Stimulated activated naive B cell treated with anti-CD40 and anti-IgM and Interleukin-4, amounts not matched to agents 10 μg/mL and 1 μg/mL and 100 μg/mL, for 72 hours (primary cell): ENCODE results near the gene PRR20D.
"Not testable (repeated sequence)": the region's sequence is repeated elsewhere in the genome, so short reads cannot be mapped to it uniquely, and the experiment has no call there.

ENCODE experiments used
- ATAC-seq, 2 donors: fragments of 150-1000 bp; cut with Tn5 transposase; replicated peaks; 2 replicates each; pipeline ENCODE4 v1.10.0; 2021; ENCODE audit warnings: moderate library complexity in 1 of 2
- DNase-seq: peaks from one replicate; pipeline ENCODE4 v3.0.0; 2021
- H3K27ac Mint-ChIP-seq: one replicate; pipeline ENCODE4 v1.8.0; 2022; ENCODE audit warnings: mild to moderate bottlenecking, mixed read lengths
- H3K27me3 Mint-ChIP-seq, 2 donors: one replicate each; pipeline ENCODE4 v1.8.0; 2022; ENCODE audit warnings: mixed read lengths in 2 of 2
- H3K36me3 Mint-ChIP-seq, 2 donors: one replicate each; pipeline ENCODE4 v1.8.0; 2022; ENCODE audit warnings: mixed read lengths in 2 of 2, mild to moderate bottlenecking in 1 of 2
- H3K4me1 Mint-ChIP-seq, 2 donors: one replicate each; pipeline ENCODE4 v1.8.0; 2022; ENCODE audit warnings: mixed read lengths in 2 of 2, mild to moderate bottlenecking in 1 of 2
- H3K4me3 Mint-ChIP-seq, 2 donors: one replicate each; pipeline ENCODE4 v1.8.0; 2022; ENCODE audit warnings: mild to moderate bottlenecking in 2 of 2, mixed read lengths in 2 of 2, moderate library complexity in 1 of 2
- H3K9me3 Mint-ChIP-seq, 2 donors: one replicate each; pipeline ENCODE4 v1.8.0; 2022; ENCODE audit warnings: mixed read lengths in 2 of 2, mild to moderate bottlenecking in 1 of 2

Gene PRR20D

GRCh38 chr13:57160332-57160731 lies at the start of gene PRR20D:
TSS of gene PRR20D (plus strand) at chr13:57160632. CDS start at chr13:57161019, 387 bp downstream.
- not testable (repeated sequence) for ATAC-seq

GRCh38 chr13:57114945-57115344 lies 45.5 kb upstream of the PRR20D start:
- ATAC-seq (no peak), DNase-seq (no peak)
- H3K27ac Mint-ChIP-seq, result no peak overlapping the region
- H3K4me1 Mint-ChIP-seq, result no peaks in the 10 kb centered on the region
- H3K36me3 Mint-ChIP-seq, result no peaks in the 10 kb centered on the region
- H3K27me3 Mint-ChIP-seq, result no peaks in the 10 kb centered on the region
- H3K9me3 Mint-ChIP-seq, result peaks cover 3 to 14% of the 10 kb centered on the region in 2 donors
- H3K4me3 Mint-ChIP-seq, result no peak overlapping the region

More at GRCh38 chr13:57160332-57160731, at the start of gene PRR20D:
- H3K4me1 Mint-ChIP-seq, DNase-seq, H3K4me3 Mint-ChIP-seq, H3K27ac Mint-ChIP-seq, H3K27me3 Mint-ChIP-seq, H3K36me3 Mint-ChIP-seq, H3K9me3 Mint-ChIP-seq: not testable (repeated sequence)

DNA sequence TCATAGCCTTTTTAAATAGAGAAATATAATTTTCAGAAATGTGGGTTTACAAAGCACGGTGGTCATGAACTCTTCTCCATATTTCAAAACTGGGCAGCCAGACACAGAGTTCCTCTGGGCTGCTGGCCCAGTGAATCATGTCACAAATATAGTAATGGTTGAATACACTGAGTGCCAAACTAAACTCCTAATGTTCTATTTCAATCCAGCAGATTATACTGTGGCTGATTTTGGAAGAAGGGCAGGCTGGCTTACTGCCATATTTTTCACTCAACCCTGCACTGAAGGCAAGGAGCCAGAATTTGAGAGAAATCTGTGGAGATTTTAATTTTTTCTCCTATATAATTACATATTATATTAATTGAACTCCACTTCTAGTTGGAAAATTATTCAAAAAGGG lies 36.8 kb upstream of the PRR20D start:
- Mint-ChIP-seq H3K4me1 (no peaks in the 10 kb centered on the region), H3K9me3 (peaks cover 0 to 2% of the 10 kb centered on the region in 2 donors), H3K27ac (no peak overlapping the region), H3K27me3 (no peaks in the 10 kb centered on the region), H3K4me3 (no peak overlapping the region), H3K36me3 (no peaks in the 10 kb centered on the region)
- no peak for DNase-seq
- no peak for ATAC-seq

GRCh38 chr13:57128909-57129308 lies 31.5 kb upstream of the PRR20D start:
- no peak for ATAC-seq
- Mint-ChIP-seq H3K4me1 (no peaks in the 10 kb centered on the region), H3K27ac (no peak overlapping the region), H3K36me3 (no peaks in the 10 kb centered on the region), H3K4me3 (no peak overlapping the region), H3K27me3 (no peaks in the 10 kb centered on the region), H3K9me3 (peaks cover 0 to 2% of the 10 kb centered on the region in 2 donors)
- DNase-seq, result no peak

DNA sequence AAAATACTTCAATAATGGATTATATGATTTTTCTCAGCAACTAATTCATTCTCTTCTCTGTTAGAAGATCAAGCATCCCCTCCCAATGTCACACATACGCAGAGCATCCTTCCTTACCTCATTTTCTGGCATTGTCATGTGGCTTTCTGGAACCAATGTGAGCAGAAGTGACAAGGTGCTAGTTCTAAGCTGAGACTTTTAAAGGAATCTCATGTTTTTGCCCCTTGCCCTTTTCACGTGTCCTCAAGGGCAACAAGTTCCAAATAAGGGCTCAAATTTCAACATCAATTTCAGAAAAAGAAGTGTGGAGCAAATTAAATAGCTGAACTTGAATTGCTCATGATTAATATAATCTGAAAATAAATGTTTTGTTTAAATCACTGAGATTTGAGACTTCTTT lies 24.3 kb upstream of the PRR20D start:
- Mint-ChIP-seq H3K9me3 (peaks cover 0 to 1% of the 10 kb centered on the region in 2 donors), H3K36me3 (no peaks in the 10 kb centered on the region), H3K27ac (no peak overlapping the region), H3K4me1 (no peaks in the 10 kb centered on the region), H3K27me3 (no peaks in the 10 kb centered on the region), H3K4me3 (no peak overlapping the region)
- DNase-seq, result no peak
- ATAC-seq, result no peak

DNA sequence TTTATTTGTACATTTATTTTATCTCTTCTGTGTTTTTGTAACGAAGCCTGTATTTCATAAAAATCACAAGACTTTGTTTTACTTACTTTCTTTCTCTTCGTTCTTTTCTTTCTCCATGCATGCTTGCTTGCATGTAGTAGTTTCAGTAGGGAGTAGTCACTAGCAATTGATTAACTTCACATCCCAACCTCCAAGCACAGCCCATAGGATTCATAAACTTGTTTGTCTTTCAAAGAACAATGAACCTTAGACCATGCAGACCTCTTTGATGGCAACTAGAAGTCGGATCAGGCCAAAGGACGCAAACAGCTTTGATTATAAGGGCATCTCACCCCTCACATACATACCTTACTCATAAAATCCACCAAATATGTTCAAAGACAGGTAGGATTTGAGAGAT lies 22.8 kb upstream of the PRR20D start:
- Mint-ChIP-seq H3K36me3 (no peaks in the 10 kb centered on the region), H3K27me3 (no peaks in the 10 kb centered on the region), H3K4me3 (no peak overlapping the region), H3K9me3 (peaks cover 0 to 1% of the 10 kb centered on the region in 2 donors), H3K27ac (no peak overlapping the region), H3K4me1 (no peaks in the 10 kb centered on the region)
- no peak for ATAC-seq
- DNase-seq, result no peak

- Mint-ChIP-seq H3K4me3 (no peak overlapping the region), H3K27ac (no peak overlapping the region), H3K4me1 (no peaks in the 10 kb centered on the region), H3K9me3 (peaks cover 0 to 1% of the 10 kb centered on the region in 2 donors), H3K27me3 (no peaks in the 10 kb centered on the region), H3K36me3 (no peaks in the 10 kb centered on the region)
- ATAC-seq (no peak), DNase-seq (no peak)
These were observed 21.4 kb upstream of the PRR20D start for GRCh38 chr13:57138988-57139387.

DNA sequence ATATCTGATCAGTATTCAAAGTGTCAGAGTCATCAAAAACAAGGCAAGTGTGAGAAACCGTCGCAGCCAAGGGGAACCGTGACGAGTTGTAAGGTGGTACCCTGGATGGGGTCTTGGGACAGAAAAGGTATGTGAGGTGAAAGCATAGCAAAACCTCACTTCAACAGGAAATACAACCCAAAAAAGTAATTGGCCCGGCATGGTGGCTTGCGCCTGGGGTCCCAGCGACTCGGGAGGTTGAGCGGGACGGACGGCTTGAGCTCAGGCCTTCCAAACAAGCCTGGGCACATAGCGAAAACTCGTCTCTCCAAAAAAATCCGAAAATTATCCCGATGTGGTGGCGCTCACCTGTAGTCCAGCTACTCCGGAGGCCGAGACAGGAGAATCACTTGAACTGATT lies 20.7 kb upstream of the PRR20D start:
- not testable (repeated sequence) for H3K27me3 Mint-ChIP-seq, H3K36me3 Mint-ChIP-seq, H3K4me1 Mint-ChIP-seq, H3K4me3 Mint-ChIP-seq, H3K9me3 Mint-ChIP-seq, ATAC-seq, DNase-seq, H3K27ac Mint-ChIP-seq

DNA sequence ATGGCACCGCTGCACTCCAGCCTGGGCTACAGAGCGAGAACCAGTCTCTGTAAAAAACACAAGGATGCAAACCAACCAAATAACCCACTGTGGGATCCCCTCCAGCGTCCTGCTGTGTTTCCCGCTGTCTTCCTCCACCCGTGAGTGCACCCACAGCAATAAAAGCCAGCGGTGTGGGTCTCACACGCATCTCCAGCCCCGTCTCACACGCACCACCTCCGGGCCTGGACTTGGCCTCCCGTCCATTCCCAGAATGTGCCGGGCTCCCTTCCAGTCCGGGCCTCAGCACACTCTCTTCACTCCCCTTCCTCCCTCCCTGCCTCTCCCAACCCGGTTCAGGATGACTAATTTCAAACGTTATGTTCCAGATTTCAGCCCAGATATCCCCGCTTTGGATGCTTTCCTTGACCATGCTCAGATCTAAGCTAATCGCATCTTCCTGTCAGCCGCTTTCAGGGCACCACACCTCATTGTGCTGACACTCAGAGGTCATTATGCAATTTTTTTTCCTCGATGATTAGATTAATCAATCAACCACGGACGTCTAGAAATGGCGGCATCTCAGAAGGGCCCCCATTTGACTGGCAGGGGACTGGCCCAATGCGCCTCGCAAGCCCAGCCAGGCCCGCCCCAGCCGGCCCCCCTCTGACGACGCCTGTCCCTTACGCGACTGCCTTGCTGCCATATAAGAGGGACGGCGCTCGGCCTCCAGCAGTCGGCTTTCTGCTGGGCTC lies 20.0 kb upstream of the PRR20D start, which contains the start of gene PRR20A:
Gene PRR20A, plus strand, starts transcription at position 684 of the 734 bp plus-strand sequence. CDS start 387 bp downstream, outside the sequence.
- H3K27ac Mint-ChIP-seq, H3K4me1 Mint-ChIP-seq, ATAC-seq, H3K4me3 Mint-ChIP-seq, DNase-seq, H3K27me3 Mint-ChIP-seq, H3K9me3 Mint-ChIP-seq, H3K36me3 Mint-ChIP-seq: not testable (repeated sequence)

DNA sequence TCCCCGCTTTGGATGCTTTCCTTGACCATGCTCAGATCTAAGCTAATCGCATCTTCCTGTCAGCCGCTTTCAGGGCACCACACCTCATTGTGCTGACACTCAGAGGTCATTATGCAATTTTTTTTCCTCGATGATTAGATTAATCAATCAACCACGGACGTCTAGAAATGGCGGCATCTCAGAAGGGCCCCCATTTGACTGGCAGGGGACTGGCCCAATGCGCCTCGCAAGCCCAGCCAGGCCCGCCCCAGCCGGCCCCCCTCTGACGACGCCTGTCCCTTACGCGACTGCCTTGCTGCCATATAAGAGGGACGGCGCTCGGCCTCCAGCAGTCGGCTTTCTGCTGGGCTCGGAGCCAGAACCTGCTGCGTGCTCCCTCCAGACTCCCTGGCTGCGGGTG lies 13.2 kb upstream of the PRR20D start, which contains the start of gene PRR20B:
Gene PRR20B, plus strand, starts transcription at position 301 of the 400 bp plus-strand sequence. CDS start 387 bp downstream, outside the sequence.
- H3K9me3 Mint-ChIP-seq, ATAC-seq, H3K27ac Mint-ChIP-seq, H3K27me3 Mint-ChIP-seq, H3K36me3 Mint-ChIP-seq, H3K4me1 Mint-ChIP-seq, DNase-seq, H3K4me3 Mint-ChIP-seq: not testable (repeated sequence)

GRCh38 chr13:57148106-57148505 lies 12.3 kb upstream of the PRR20D start:
- not testable (repeated sequence) for ATAC-seq, H3K4me1 Mint-ChIP-seq, H3K4me3 Mint-ChIP-seq, DNase-seq, H3K36me3 Mint-ChIP-seq, H3K27me3 Mint-ChIP-seq, H3K27ac Mint-ChIP-seq, H3K9me3 Mint-ChIP-seq

DNA sequence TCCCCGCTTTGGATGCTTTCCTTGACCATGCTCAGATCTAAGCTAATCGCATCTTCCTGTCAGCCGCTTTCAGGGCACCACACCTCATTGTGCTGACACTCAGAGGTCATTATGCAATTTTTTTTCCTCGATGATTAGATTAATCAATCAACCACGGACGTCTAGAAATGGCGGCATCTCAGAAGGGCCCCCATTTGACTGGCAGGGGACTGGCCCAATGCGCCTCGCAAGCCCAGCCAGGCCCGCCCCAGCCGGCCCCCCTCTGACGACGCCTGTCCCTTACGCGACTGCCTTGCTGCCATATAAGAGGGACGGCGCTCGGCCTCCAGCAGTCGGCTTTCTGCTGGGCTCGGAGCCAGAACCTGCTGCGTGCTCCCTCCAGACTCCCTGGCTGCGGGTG lies 6.7 kb upstream of the PRR20D start, which contains the start of gene PRR20C:
Gene PRR20C, plus strand, starts transcription at position 301 of the 400 bp plus-strand sequence. CDS start 387 bp downstream, outside the sequence.
- not testable (repeated sequence) for H3K36me3 Mint-ChIP-seq, H3K9me3 Mint-ChIP-seq, H3K27me3 Mint-ChIP-seq, DNase-seq, H3K4me3 Mint-ChIP-seq, ATAC-seq, H3K27ac Mint-ChIP-seq, H3K4me1 Mint-ChIP-seq

GRCh38 chr13:57166897-57167296 lies 6.5 kb downstream of the PRR20D start, which contains the start of gene PRR20E:
TSS of gene PRR20E (plus strand) at chr13:57167197. CDS start at chr13:57167584, 387 bp downstream.
- not testable (repeated sequence) for H3K27ac Mint-ChIP-seq, H3K36me3 Mint-ChIP-seq, H3K4me1 Mint-ChIP-seq, H3K27me3 Mint-ChIP-seq, H3K4me3 Mint-ChIP-seq, ATAC-seq, H3K9me3 Mint-ChIP-seq, DNase-seq

DNA sequence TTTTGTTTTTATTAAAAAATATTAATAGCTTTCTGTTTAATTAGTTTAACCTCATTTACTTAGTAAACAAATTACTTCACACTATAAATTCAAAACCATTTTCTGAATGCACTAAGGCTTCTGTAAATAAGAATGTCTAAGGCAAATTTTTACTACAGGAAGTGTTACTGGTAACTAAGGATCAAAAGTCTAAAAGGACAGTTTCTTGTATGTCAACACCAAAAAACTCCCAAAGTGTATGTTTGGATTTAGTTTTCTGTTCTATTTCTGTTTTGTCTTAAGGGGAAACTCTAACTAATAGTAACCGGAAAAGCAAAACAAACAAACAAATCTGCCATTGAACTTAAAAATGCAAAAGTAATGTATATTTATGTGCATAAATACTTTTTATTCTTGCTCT lies 31.2 kb downstream of the PRR20D start:
- no peak for DNase-seq
- Mint-ChIP-seq H3K4me1 (no peaks in the 10 kb centered on the region), H3K4me3 (no peak overlapping the region), H3K27ac (no peak overlapping the region), H3K27me3 (no peaks in the 10 kb centered on the region), H3K36me3 (no peaks in the 10 kb centered on the region), H3K9me3 (peaks cover 0 to 2% of the 10 kb centered on the region in 2 donors)
- ATAC-seq, result no peak

DNA sequence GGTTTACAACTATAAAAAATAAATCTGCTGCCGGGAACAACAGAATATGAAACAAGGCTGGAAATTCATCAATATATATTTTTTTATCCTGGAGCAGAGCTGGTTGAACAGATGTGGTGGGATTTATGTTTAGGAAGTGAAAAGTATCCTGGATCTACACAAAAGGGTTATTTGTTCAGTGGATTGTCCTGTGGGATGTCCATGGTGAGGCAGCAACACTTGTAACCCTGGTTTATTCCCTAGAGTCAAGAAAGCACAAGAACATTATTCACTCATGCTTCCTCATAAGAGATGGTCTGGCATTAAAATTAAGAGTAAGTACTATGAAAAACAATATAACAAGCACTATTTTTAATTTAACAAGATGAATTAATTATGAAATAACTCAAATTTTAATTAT lies 52.6 kb downstream of the PRR20D start:
- Mint-ChIP-seq H3K27ac (no peak overlapping the region), H3K27me3 (no peaks in the 10 kb centered on the region), H3K4me3 (no peak overlapping the region), H3K4me1 (no peaks in the 10 kb centered on the region), H3K36me3 (no peaks in the 10 kb centered on the region), H3K9me3 (peaks cover 0 to 2% of the 10 kb centered on the region in 2 donors)
- no peak for DNase-seq
- no peak for ATAC-seq
